Left lung (tissue), 10 donors: ENCODE data around the gene ZC3H15. TPM values are rescaled to one million over a fixed set of nuclear protein-coding genes. Genes with fewer than 3 reads are reported as not detected.

ENCODE experiments used
- ATAC-seq: fragments of 200-7000 bp; cut with Tn5 transposase; one replicate; pipeline ENCODE4 v1.9.1; 2020; ENCODE audit warnings: moderate library complexity
- DNase-seq, 4 donors: peaks; one replicate each; pipeline ENCODE4 v3.0.0-alpha.2; 2013 to 2020
- H3K27ac ChIP-seq, 2 donors: fragments of 200-600 bp; sonication (generic) in 1 of 2; one replicate each; pipeline versions ENCODE4 v1.5.0 to v1.8.0; 2020 to 2021
- H3K27me3 ChIP-seq, 2 donors: fragments of 200-600 bp; sonication (generic) in 1 of 2; one replicate each; pipeline versions ENCODE4 v1.5.0 to v1.8.0; 2020 to 2021
- H3K36me3 ChIP-seq, 2 donors: fragments of 200-600 bp; sonication (generic) in 1 of 2; one replicate each; pipeline versions ENCODE4 v1.5.0 to v1.8.0; 2020 to 2021
- H3K4me1 ChIP-seq, 2 donors: fragments of 200-600 bp; one replicate each; pipeline ENCODE4 v1.8.0; 2021
- H3K4me3 ChIP-seq, 2 donors: fragments of 200-600 bp; sonication (generic) in 1 of 2; one replicate each; pipeline versions ENCODE4 v1.5.0 to v1.8.0; 2020 to 2021; ENCODE audit warnings: mild to moderate bottlenecking in 1 of 2
- H3K9me3 ChIP-seq, 2 donors: fragments of 200-600 bp; sonication (generic) in 1 of 2; one replicate each; pipeline versions ENCODE4 v1.5.0 to v1.8.0; 2020 to 2021
- CTCF ChIP-seq, 2 donors: fragments of 200-600 bp; sonication (generic) in 1 of 2; IDR thresholded peaks; one replicate each; pipeline versions ENCODE4 v1.5.0 to v1.8.0; 2021; ENCODE audit warnings: antibody characterized with exemption in 2 of 2
- intact Hi-C, 2 donors: fragments of 100-400 bp; cut with DNase I; formaldehyde crosslinking; loops; one replicate each; pipeline versions ENCODE4 v1.11.2 to v1.14.2; 2022
- polyA plus RNA-seq, 6 donors: library from polyadenylated mRNA; unstranded; fragments of 120-200 nt; gene quantifications; one replicate each; pipeline ENCODE4 v1.2.1, GENCODE V29; 2013; ENCODE audit not compliant: insufficient read length in 6 of 6
- total RNA-seq, 2 donors: library from RNA; stranded (reverse); fragmentation: NEBNext Ultra II Directional; extraction: Animal tissue kit (Norgen Biotek cat#: 25700); gene quantifications; one replicate each; pipeline ENCODE4 v1.2.1, GENCODE V29; 2021
- donor health status: DM: no; HTN: yes; CAD: no.
- donor health status: DM: no; HTN: no; CAD: no.

ZC3H15 gene
- total and polyA plus RNA-seq, 8 donors: 43.4 to 130 (median 97.6) TPM

DNA sequence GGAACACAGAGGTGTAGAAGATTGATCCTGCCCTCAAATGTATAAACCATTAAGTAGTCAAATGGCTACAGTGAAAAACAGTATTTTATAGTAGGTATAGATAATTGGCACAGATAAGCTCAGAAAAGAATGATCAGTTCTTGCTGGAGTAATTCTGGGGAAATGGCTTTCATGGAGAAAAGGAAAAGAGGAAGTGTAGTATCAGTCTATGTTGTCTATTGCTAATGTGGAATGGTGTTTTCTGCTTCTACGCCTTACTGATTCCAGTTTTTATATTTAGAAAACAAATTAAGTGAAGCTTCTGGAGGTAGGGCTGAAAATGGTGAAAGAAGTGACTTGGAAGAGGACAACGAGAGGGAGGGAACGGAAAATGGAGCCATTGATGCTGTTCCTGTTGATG lies 22.2 kb downstream of the ZC3H15 start:
- Histone ChIP-seq H3K9me3 (no peaks in the 10 kb centered on the region), H3K27me3 (no peaks in the 10 kb centered on the region), H3K4me3 (no peak overlapping the region), H3K4me1 (peaks cover 4 to 7% of the 10 kb centered on the region in 2 donors), H3K36me3 (peaks cover 0 to 70% of the 10 kb centered on the region in 2 donors), H3K27ac (no peak overlapping the region)
- ATAC-seq (no peak), DNase-seq (no peak)
- intact Hi-C loops: no loop called here
- no peak for TF ChIP-seq CTCF (IDR thresholded peaks at IDR 0.05)

DNA sequence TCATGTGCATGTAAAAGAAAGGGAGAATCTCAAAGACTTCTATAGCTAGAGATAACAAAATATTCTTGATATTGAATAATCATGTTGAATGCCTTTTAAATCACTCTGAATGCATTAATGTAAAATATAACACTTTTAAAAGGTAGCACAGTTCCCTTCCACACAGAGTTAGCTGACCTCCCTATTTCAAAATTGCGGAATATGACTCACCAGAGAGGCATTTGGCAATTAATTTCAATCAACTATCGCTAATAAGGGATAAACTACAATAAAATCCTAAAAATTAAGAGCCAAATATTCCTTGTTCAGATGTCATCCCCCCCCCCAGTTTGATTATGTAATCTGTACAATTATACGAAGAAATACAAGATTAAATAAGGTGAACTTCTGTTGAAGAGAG lies 29.3 kb downstream of the ZC3H15 start:
- ATAC-seq: no peak

DNA sequence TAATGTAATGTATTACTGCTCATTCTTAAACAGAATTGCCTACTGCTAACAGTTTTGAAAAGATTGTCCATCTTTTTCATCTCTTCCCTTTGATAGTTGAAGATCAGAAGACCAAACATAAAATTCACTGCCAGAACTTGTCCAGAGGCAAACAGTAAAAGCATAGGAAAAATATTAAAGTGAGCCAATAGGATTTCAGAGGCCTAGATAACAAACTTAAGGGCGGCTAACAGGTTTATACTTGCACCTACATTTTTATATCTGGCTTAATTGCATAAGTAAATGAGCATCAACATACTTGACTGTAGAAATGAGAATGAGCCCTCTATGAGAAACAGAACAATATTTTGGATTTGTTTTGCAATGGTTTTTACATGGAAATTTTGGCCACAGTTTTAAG lies 30.3 kb downstream of the ZC3H15 start:
- ATAC-seq: no peak
- intact Hi-C loops: no loop called here
- no peak for TF ChIP-seq CTCF (IDR thresholded peaks at IDR 0.05)
- no peak for DNase-seq
- no peaks in the 10 kb centered on the region for H3K9me3 ChIP-seq
- H3K4me1 ChIP-seq: no peaks in the 10 kb centered on the region
- no peaks in the 10 kb centered on the region for H3K27me3 ChIP-seq
- H3K36me3 ChIP-seq: peaks cover 0 to 28% of the 10 kb centered on the region in 2 donors
- no peak overlapping the region for H3K27ac ChIP-seq
- H3K4me3 ChIP-seq: no peak overlapping the region

More for the DNA sequence above, 29.3 kb downstream of the ZC3H15 start:
- Histone ChIP-seq H3K36me3 (peaks cover 0 to 25% of the 10 kb centered on the region in 2 donors), H3K27me3 (no peaks in the 10 kb centered on the region), H3K9me3 (no peaks in the 10 kb centered on the region), H3K4me1 (no peaks in the 10 kb centered on the region), H3K27ac (no peak overlapping the region), H3K4me3 (no peak overlapping the region)
- no peak for TF ChIP-seq CTCF (IDR thresholded peaks at IDR 0.05)
- intact Hi-C loops: no loop called here
- DNase-seq: no peak

DNA sequence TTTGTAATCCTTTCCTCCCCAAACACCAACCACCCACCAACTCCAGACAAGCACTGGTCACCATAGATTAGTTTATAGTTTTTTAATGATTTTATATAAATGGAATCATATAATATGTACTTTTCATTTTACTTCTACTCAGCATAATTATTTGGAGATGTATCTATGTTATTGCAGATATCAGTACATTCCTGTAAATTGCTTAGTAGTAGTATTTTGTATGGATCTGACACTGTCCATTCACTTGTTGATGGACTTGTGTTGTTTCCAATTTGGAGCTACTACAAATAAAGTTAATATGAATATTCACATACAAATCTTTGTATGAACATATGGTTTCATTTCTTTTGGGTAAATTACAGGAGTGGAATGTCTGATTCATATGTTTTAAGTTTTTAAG lies 31.0 kb downstream of the ZC3H15 start:
- no peak overlapping the region for H3K27ac ChIP-seq
- peaks cover 0 to 31% of the 10 kb centered on the region in 2 donors for H3K36me3 ChIP-seq
- no peaks in the 10 kb centered on the region for H3K9me3 ChIP-seq
- no peak overlapping the region for H3K4me3 ChIP-seq
- intact Hi-C loops: no loop called here
- no peaks in the 10 kb centered on the region for H3K4me1 ChIP-seq
- no peak for ATAC-seq
- DNase-seq: no peak
- no peaks in the 10 kb centered on the region for H3K27me3 ChIP-seq
- no peak for TF ChIP-seq CTCF (IDR thresholded peaks at IDR 0.05)

GRCh38 chr2:186518291-186518690 lies 32.2 kb downstream of the ZC3H15 start:
- Histone ChIP-seq H3K36me3 (peaks cover 0 to 31% of the 10 kb centered on the region in 2 donors), H3K27ac (no peak overlapping the region), H3K9me3 (no peaks in the 10 kb centered on the region), H3K4me1 (no peaks in the 10 kb centered on the region), H3K27me3 (no peaks in the 10 kb centered on the region), H3K4me3 (no peak overlapping the region)
- ATAC-seq: no peak
- no peak for TF ChIP-seq CTCF (IDR thresholded peaks at IDR 0.05)
- intact Hi-C loops: no loop called here
- DNase-seq: no peak
